HG02588 (cell line): Measurements from ENCODE around the gene FOXP1.
A peak's percentile ranks its signal among the peaks of the same experiment; 100 is the strongest.

Source experiments
- ATAC-seq: cut with Tn5 transposase; IDR thresholded peaks from one replicate; pipeline ENCODE4 v1.9.1; 2021; ENCODE audit warnings: mild to moderate bottlenecking, moderate library complexity; ENCODE audit not compliant: unreplicated experiment

The FOXP1 gene

DNA sequence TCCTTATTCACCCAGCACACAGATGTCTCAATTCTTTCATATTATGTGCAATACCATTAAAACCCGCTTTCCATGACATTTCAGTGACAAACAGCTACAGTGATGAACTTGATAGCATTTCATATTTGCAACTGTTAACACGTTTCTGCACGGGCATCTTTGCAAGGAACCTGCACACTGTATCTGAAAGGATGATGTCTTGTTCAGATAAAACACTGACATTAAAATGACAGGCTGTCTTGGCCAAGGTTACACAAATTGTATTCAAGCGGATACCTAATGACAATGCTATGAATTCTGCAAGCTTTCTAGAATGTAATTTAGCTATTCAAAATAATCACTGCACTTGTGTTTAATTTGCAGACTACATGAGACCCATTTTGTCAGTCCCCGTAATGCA lies 529.2 kb downstream of the FOXP1 start:
- no peak for ATAC-seq

DNA sequence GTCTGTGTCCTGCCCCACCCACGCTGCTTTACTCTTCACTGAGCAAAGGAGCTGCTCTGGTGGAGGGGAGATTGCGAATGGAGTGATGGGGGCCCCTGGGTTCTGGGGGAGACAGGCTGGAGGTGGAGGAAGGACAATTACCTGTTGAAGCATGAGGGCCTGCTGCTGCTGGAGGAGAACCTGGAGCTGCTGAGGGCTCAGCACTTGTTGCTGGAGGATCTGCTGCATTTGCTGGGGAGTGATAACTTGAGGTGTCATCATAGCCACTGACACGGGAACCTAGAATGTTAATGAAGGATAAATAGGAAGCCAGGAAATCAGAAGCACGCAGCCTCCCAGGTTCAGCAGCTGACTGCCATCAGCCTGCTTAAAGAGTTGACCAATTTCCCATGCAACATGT lies 530.0 kb downstream of the FOXP1 start:
- no peak for ATAC-seq

DNA sequence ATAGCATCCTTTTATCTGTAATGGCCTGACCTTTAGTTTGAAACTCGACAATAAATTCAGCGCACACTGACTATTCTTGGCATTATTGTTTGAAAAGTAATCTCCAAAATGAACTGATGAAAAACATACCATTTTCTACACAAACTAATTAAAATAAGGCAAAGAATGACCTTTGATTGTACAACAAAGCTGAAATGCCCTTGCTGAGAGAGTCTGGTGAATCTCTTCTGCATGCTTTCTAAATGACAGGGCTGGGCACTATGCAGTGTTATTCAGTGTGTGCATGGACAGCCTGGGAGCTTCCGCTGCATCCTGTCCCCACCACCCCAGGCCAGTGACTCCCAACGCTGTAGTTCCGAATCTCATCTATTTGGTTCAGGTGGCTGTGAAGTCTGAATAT lies 530.8 kb downstream of the FOXP1 start:
- no peak for ATAC-seq

DNA sequence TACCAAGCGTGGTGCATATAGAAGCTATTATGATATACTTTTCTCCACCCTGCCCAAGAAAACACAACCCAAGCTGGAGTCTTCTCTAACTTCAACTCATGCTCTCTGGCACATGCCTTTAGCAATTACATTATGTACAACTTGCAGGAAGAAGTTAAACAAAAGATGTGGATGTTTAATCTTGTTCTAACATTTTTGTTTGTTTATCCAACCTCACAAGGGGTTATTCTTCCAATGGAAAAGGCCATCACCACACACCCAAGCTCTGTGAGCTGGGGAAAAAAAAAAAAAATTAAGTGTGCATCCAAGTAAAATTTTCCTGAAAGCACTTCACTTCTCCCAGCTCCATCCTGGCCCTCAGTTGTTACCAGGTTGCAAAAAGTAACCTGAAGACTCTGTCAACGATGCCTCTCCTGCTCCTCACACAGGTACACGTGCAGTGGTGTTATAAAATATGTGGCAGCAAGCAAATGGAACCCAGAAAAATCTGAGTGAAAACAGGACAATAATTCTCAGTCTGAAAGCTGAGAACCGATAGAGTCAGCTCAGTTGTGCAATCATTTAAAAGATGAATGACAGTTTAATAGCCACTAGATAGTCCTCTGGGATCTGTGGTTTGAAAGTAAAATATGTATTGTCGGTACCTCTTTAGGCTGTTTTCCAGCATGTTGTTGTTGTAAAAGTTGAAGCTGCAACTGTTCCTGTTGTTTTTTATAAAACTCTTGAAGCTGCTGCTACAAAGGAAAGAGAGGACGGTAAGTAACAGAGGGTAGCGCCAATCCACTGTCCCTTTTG lies 531.4 kb downstream of the FOXP1 start:
- ATAC-seq: no peak

DNA sequence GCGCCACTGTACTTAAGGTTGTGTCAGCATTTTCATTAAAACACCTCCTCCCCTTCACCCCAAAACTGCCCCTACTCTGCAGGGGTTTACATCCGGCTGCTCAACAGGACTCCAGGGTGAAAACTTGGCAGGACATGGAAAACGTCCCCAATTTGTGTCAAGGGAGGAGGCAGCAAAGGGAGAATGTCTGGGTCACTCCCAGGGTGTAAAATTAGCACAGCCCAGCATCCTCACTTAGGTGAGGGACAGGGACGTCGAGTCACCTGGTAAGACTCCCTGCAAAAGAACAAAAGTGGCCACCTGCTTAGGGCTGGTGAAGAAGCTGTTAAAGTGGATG lies 532.3 kb downstream of the FOXP1 start:
- ATAC-seq: no peak

DNA sequence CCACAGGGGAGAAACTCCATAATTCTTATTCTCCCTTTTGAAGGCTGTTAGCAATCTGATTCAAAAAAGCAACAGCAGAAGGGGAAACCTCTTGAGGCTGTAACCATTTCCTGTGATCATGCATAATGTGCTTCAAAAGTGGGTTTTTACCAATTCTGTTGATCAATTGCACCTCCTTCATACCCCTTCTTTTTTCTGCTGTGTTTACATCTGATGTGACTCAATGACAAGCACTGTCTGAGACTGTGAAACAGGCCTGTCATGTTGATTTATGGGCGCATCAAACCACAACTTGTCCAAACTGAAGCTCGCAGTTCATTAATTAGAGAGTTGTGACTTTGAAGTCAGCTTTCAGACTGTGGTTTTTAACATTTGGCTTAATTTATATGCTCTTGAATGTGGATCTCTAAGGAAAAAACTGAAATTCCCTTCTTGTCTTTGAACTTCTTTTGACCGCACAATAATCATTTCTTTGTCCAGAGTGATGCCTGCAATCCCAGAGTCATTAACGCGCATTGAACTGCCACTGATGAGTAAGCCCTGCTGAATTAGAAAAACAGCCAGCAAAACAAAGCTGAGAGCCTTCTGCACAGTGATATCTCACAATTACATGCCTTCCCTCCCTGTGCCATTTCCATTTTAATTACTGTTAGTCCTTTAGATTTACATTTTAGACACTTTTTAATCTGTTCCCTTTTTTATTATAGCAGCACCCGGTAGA lies 532.8 kb downstream of the FOXP1 start:
- no peak for ATAC-seq

DNA sequence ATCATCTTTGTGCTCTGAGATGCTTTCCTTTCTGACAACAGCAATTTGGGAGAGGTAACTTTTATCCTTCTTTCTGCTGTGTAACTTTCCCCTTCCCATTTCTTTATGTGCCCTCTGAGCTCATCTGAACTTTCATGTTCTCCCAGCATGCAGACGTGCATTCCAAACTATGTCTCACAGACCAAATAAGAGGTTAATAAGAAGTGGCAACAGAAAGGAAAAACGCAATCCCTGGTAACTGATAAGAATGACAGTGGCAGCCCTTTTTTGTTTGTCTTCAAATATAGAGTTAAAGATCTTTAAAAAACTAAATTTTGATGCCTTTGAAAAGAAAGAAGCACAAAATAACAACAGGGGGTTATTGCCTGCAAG lies 533.4 kb downstream of the FOXP1 start:
- ATAC-seq: no peak

DNA sequence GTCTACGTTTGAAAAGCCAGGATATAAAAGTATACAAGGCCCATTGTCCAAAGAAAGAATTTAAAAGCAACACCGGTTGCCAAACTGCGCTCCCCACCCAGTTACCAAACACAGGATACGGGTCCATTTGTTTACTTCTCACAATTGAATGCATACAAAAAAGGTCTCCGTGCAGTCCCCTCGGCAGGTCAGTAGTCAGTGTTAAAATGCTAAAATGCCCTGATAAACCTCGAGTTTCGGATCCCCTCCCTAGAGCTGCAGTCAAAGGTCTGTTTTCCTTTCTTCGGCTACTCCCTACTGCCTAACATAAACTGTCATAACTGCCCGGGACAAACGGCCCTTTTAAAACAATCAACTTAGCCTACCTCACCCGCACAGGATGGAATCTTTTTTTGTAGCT lies 534.6 kb downstream of the FOXP1 start:
- no peak for ATAC-seq

DNA sequence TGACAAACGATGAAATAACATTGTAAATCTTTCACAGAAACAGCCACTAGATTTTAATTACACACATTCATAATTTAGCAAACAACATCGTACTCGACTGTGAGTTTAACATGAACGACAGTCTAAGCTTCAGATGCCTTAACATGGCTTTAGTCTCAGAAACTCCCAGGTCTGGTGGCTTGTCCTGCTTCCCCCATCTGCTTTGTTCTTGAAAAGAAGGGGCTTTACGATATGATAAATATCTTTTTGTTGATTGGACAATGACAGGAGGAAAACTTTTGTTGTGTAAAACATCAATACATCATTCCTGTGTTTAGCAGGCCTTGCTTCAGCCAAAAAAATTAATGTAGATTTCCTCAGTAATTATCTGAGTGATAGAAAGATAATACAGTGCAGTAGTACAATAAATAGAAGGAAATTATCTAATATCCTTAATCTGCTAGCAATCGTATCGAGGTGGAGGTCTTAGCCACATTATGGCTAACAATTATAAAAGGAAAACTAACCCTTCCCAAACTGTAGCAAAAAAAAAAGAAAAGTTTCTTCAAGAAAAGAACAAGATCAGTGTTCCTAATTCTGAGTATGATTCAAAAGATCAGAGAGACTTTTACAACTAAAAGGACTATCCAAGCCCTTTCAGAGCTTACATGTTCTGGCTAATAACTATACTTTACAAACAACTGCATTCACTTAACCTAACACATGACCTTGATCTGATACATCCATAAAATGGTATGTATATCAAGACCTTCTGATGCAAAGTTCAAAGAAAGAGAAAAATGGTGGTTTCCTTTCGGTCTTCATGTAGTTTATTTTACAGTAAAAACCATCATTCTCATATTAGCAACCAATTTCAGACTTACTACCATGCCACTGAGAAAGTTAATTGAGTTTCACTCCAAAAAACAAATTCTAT lies 535.7 kb downstream of the FOXP1 start:
- no peak for ATAC-seq

DNA sequence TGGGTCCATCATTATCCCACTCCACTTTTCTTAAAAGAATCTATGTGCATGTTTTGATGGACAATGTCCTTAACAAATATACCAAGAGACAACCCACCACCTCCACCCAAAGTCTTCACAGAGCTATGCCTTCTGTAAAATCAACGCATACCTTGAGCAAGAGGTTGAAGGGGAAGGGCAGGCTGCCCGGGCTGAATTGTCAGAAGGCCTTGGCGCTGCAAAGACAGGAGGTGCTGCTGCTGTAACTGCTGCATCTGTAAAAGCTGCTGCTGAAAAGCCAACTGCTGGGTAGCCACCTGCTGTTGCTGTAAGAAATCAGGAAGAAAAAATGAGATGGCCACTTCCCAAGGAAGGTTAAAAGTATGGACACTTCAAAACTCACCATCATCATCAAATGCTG lies 536.7 kb downstream of the FOXP1 start:
- ATAC-seq: no peak

DNA sequence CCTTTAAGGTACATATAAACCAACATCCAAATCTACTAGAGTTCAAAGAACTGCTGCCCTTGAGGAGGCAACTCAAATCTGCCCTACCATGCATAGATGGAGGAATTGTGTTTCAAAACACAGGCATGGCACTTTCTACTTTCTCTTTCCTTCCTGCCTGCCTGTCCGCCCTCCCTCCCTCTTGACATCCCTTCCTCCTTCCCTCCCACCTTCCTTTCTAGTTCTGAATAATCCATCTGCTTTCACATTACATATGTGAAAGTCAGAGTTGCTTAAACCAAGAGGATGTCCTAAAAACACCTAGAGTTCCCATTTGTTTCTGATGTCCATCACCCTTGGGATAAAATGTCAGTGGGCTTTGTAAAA lies 537.6 kb downstream of the FOXP1 start:
- ATAC-seq: peak; percentile 60

DNA sequence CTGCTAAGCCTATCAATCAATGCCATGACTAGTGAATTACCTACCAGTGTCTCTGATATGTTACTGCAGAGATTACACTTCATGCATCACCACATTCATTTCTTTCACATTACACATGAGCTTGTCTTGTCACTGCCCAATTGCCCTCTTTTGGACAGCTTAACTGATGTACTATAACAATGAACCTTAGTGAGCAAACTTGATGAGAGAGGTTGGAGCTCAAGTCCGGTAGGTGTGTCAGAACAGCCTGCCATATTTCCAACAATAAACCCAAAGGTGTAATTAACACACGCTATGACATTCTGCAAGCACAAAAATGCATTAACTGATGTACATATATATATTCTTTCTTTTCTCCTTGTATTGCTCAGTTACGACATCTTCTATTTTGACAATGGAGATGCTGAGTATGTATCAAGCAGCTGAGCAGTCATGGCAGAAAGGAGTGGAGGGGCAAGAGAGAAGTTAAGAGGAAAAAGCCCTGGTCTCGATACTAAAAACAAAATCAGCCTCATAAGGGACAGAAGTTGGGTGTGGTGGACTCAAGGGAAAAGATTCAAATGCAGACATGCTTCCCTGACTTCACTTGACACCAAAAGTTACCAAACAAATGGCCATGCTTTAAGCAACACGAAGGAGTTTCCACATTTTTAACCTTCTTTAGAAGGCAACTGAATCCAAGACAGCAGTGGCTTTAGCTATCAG lies 538.2 kb downstream of the FOXP1 start:
- ATAC-seq: no peak

DNA sequence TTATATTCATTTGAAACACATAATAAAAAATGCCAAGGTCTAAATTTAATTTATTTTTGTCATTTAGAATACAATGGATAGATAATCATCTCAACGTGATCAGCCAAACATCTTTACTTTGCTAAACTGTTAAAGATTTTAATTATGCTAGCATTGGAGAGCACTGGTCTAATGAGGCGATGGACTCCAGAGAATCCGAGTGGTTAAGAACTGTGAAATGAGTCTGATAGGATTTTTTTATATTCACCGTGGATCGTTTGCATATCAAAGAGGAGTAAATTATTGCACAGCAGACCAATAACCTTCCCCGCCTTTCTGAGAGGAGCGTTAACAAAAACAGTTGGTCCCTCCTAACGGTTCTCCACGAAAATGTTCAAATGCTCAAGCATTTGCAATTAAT lies 540.8 kb downstream of the FOXP1 start:
- ATAC-seq: no peak

DNA sequence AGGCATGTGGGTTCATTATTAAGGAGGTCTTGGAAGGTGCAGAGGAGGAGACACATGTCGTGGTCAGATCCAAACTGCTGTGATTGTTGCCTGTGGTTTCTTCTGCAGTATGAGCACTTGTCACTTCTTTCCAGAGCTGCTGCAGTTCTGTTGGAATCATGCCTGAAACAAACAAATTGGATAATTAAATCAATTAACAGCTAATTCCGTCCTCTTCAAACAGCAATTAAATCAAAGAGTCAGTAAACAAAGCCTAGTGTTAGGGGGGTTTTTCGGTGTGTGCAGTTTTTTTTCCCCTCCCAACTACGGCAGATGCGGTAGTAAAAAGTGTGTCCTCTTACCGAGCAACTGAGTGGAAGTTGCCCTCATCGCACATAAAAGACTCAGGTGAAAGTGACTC lies 542.2 kb downstream of the FOXP1 start:
- no peak for ATAC-seq

DNA sequence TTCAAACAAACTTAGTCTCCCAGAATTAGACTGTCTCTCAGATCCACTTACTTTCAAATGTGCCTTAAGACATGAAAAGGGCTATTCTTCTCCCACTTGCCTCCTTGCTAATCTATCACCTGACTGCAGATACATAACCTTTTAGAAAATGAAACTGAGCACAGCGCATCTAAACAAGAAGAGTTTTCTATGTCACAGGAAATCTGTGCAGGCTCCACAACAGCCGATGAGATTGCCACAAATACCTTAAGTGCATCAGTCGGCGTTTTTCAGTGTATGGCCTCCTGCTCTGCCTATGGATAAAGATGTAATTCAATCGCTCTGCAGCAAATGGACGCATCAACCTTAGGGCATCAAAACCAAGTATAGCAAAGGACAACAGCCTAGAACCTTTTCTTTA lies 544.2 kb downstream of the FOXP1 start:
- ATAC-seq: no peak

DNA sequence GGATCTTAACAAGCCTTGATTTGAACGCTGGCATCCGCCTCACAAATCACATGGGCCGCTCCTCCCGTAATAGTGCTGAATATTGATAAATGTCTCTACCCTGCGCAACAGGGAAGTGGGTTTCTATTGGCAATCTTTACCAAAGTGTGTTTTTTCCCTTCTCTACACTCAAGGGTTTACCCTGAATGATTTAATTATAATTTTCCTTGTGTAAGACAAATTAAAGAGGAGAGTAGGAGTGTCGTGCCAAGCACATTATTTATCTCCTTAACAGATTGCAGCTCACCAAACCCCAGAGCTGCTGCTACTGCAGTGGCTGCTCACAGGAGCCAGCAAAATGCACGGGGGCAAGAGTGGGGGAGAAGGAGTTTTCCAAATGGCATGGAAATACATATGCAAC lies 545.8 kb downstream of the FOXP1 start:
- no peak for ATAC-seq

DNA sequence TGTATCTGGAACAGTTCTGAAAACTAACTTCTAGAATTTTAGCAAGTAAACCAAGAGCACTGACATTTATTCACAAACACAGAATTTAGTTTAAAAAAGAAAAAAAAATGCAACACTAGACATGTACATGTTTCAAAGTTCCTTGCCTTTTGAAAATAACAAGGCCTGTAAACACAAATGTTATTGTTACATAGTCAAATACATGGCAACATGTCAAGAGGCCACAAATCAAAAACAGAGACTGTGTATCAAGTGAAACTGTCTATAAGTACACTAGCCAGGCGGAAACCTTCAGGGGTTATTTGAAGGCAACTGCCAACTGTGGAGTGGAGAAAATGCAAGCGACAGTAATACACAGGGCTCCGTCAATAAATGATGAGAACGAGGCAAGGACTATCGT lies 547.6 kb downstream of the FOXP1 start:
- no peak for ATAC-seq

DNA sequence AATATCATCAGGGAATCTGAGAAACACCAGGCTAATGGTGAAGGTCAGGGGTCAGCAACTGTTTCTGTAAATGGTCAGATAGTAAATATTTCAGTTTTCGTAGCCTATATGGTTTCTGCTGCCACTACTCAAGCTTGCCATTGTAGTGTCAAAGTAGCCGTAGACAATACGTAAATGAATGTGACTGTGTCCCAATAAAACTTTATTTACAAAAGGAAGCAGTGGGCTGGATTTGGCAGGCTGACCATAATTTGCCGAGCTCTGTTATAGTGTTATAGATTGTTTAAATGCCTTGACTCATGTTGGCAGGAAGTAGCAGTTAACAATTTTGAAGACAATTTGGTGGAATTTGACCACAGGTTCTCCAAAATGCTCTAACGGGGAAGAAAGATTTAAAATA lies 548.2 kb downstream of the FOXP1 start:
- no peak for ATAC-seq

DNA sequence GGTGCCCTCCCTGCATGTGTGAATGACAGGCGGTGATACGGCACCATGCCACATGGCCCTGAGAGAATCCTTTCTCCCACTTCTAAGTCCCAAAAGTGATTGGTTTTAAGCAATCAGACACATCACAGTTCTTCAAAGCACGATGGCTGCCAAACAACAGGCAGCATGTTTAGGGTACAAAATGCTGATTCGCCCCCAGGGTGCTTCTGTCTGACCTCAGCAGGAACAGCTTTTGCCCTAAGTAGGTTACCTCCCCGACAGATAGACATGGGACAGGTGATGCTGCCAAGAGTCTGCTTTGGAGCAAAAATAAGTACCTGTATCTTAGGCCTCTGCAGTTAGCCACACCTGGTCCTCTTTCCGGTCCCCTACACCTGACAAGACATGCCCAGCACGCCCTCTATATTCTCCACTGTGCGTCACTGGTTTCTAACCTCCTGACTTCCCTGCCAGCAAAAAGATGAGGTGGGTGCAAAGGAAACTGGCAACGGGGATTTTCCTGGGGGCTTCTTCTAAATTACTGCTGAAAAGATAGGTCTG lies 549.8 kb downstream of the FOXP1 start:
- ATAC-seq: no peak

DNA sequence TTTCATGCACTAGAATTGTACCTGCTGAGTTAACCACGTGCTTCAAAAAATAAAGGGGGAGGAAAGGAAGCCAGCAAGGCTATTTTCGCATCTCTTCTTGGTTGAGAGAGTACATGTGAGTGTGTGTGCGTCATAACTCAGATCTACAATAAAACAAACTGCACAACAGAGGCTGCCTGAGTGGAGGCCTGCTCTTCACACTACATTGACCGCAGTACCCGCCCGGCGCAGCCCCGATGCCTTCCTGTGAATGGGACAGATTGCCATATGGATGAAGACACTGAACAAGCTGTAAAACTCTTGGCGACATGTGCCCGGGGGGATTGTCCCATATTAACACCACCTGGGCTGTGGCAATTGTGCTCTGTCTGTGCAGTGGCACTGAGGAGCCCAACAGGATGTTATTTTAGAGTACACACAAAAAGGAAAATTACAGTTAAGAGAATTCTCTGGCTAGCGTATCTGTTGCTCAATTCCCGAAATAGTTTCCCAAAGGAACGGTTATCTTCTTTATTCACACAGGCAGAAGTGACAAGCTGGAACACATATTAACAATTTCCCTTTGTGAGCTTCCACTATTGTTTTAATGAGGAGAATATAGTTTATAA lies 551.5 kb downstream of the FOXP1 start:
- ATAC-seq: no peak

DNA sequence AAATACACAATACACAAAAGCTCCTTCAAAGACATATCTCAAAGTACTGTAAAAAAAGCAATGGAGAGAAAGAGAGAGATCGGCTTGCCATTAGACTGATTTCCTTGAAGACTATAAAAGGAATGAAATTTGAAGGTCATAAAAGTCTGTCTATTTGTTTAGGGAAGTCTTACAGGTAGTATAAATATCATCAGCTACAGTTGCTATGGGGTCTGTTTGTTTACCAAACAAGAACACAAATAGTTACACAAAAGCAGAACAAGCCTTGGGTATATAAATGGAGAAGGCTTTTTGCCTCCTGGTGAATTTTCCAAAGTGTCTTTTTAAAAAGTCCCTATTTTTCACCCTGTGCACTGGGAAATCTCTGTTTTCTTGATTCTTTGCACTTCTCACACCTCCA lies 552.3 kb downstream of the FOXP1 start:
- ATAC-seq: no peak
